Retinal pigment epithelial cell (primary cell): ENCODE results near the gene LGALS14.
"Not testable (repeated sequence)": the region's sequence is repeated elsewhere in the genome, so short reads cannot be mapped to it uniquely, and the experiment has no call there.

Experiments used
- DNase-seq: peaks from one replicate; pipeline ENCODE4 v3.0.0-alpha.2; 2010; ENCODE audit warnings: low read depth
- H3K4me3 ChIP-seq: 2 replicates; pipeline ENCODE4 v1.5.1; 2011; ENCODE audit warnings: mild to moderate bottlenecking, low read length, control low read depth, moderate library complexity
- TF ChIP-seq, protein P1 (sequence below): conservative IDR thresholded peaks from 2 replicates; pipeline ENCODE4 v1.5.1; 2011; ENCODE audit warnings: low read depth, low read length, control low read depth, inconsistent platforms

Gene LGALS14

DNA sequence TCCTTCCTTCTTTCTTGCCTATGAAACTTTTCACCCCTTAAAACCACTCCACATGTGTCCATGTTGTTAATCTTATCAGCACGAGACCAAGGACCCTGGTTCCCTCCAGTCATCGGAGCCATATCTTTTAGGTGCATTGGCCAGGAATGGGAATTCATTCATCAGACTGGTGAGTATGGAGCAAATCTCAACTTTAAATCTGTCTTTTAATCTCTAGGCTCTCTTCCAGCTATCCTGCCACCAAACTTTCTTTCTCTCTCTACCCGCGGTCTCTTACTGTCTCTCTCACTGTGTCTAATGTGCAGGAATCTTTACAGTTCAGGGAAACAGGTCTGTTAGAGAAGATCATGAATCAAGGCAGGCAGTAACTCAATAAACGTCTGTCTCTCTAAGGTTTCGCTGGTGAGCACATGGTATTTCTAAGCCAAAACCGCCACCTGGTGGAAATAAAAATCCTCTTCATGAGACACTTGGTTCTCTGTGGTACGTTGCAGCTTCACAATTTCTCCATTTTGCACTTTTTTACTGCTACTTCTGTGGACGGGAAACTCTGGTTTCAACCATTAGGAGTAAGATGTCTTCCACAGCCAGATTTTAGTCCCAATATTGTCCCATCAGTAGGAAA, 32.4 kb upstream of the LGALS14 start:
- TF ChIP-seq, protein P1, sequence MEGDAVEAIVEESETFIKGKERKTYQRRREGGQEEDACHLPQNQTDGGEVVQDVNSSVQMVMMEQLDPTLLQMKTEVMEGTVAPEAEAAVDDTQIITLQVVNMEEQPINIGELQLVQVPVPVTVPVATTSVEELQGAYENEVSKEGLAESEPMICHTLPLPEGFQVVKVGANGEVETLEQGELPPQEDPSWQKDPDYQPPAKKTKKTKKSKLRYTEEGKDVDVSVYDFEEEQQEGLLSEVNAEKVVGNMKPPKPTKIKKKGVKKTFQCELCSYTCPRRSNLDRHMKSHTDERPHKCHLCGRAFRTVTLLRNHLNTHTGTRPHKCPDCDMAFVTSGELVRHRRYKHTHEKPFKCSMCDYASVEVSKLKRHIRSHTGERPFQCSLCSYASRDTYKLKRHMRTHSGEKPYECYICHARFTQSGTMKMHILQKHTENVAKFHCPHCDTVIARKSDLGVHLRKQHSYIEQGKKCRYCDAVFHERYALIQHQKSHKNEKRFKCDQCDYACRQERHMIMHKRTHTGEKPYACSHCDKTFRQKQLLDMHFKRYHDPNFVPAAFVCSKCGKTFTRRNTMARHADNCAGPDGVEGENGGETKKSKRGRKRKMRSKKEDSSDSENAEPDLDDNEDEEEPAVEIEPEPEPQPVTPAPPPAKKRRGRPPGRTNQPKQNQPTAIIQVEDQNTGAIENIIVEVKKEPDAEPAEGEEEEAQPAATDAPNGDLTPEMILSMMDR = peak; percentile 58
- peak; percentile 8 for DNase-seq
- no peak overlapping the region for H3K4me3 ChIP-seq

DNA sequence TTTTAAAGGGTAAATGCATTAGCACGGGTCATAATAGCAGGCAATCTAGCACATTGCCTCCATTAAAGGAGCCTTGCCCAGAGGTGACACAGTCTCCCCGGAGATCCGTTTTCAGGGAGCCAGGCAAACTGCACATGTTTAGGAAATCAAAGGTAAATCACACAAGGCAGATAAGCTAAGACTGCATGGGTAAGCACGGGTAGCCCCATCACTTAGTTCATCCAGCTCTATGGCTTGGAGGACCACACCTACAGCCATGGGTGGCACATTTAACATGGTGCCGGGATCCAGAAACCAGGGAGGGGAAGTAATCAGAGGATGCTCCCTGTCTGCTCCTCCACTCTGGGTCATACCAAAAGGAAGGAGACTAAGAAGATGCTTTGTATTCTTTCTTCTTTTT, 31.8 kb upstream of the LGALS14 start:
- TF ChIP-seq, protein P1 = no peak
- no peak overlapping the region for H3K4me3 ChIP-seq
- no peak for DNase-seq

DNA sequence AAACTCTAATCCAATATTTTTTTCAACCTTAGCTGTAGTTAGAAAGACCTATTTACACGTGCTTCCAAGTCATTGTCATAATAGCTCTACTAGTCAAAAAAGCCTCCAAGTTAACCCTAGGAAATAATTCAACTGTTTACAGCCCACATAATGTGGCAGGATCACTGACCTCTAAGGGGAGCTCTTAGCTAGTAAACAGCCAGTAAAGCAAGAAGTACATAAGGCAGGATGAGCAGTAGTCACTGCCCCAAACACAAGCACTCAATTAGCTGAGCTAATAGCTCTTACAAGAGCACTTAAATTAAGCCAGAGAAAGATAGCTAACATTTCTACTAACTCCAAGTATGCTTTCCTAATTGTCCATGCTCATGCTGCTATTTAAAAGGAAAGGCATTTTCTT, 30.4 kb upstream of the LGALS14 start:
- H3K4me3 ChIP-seq, DNase-seq: not testable (repeated sequence)

DNA sequence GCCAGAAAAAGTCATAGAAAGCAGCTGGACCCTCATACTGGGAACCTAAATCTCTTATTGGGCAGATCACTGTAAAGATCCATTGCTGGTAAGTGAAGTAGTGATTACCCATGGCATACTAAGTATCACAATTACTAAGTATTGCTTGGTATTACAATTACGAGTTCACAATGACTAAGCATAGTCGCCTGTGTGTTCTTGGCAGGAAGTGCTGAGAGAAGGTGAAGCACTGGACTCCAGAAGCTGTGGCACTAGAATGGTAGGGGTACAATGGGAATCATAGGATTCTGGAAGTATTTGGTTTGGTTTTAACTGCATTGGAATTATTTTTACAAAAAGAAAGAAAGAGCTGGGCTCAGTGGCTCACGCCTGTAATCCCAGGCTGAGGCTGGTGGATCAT, 28.3 kb upstream of the LGALS14 start:
- no peak for DNase-seq
- TF ChIP-seq, protein P1 = no peak
- no peak overlapping the region for H3K4me3 ChIP-seq

DNA sequence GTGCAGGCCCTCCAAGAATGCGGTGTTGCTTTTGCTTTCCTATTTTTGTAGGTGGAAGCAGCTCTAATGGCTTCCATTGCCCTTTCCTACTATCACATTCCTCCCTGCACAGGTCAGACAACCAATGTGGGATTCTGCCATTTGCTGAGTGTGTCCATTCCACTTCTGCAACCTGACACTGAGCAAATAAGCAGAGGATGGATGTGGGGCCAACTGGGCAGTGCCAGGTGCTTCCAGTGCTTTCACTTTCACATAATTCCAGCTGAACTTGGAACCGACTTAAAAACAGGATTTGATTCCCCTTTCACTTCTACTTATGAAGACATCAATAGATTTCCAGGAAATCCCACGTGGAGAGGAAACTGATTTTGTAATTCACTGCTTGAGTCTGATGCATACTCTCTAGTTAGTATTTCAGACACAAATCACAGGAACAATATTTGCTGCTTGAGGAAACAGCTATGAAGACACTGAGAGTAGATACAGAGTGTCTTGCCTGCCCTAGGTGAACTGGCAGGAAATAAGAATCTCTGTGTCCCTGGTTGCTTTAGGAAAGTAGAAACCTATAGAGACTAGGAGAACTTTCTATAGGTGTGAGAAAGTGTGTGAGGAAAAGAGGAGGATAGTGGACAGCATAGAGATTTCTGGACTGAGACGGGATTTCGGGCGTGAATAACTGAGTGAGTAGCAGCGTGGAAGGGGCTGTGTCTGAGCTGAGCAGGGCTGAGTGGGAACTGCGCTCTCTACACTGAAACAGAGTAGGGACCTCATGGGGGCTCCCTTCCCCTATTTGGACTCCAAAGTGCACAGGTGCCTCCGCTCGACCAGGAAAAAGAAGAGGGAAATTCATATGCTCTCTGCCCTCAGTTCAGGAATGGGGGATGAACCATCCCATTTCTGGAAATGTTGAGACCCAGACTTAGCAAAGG, 26.1 kb upstream of the LGALS14 start:
- no peak overlapping the region for H3K4me3 ChIP-seq
- DNase-seq = no peak
- TF ChIP-seq, protein P1 = no peak

DNA sequence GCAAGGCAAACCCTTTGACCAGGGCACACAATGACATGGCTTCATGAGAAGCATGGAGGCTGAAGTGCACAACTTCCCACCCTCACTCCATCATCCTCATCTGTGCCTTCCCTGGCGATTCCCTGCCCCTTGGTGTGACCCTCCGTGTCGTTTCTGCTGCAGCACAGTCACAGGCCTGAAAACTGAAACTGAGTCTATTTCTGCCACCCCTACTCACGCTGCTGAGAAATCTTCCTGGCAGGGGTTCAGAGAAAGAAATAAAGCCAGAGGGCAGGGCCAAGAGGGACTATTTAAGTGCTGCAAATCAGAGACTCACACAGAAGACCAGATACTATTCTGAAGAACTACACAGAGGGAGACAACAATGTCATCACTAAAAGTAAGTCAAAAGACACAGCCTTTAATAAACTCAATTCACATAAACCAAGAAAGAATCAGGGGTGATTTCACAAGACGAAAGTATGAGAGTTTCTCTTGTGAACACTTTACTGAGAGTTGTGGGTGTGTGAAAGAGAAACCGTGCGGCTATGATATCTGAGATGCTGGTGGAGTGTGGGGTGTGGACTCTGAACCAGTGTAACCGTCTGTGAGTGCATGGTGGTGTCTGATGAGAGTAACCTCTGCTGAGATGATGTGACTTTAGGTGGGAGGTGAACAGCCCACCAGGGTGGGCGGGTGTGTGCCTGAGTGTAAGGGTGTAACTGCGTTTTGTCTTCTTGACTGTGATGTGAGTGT, 25.1 kb upstream of the LGALS14 start:
- no peak overlapping the region for H3K4me3 ChIP-seq
- no peak for DNase-seq
- TF ChIP-seq, protein P1 = no peak

DNA sequence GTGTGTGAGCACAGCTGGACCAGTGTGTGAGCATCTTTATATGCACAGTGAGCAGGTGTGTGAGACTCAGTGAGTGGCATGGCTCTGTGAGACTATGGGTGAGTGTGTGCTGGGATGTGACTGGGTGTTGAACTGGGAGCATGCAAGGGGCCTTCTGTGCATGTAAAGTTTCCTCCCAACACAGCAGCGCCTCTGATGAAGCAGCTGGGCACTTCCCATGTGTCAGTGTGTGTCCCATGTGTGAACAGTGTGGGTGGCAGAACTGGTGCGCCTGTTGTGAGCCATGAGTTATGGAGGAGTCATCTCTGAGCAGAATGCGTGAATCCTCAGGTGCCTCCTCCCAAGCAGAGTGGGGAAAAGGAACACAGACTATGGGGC, 24.5 kb upstream of the LGALS14 start:
- no peak for DNase-seq
- no peak overlapping the region for H3K4me3 ChIP-seq
- TF ChIP-seq, protein P1 = no peak
